GM18873 (cell line): Measurements from ENCODE around the gene ZNF43.
"Not testable (repeated sequence)": the region's sequence is repeated elsewhere in the genome, so short reads cannot be mapped to it uniquely, and the experiment has no call there.

Experiments
- ATAC-seq: cut with Tn5 transposase; IDR thresholded peaks from one replicate; pipeline ENCODE4 v1.9.1; 2021; ENCODE audit warnings: mild to moderate bottlenecking, moderate library complexity, moderate number of reproducible peaks; ENCODE audit not compliant: unreplicated experiment, low FRiP score

The ZNF43 gene

GRCh38 chr19:21835810-21836444, at the start of gene ZNF43:
TSS of gene ZNF43 (minus strand) at chr19:21836182. CDS start at chr19:21836038, 144 bp downstream.
- peak; percentile 95 for ATAC-seq

GRCh38 chr19:21885516-21885915, 49.5 kb upstream of the ZNF43 start:
- ATAC-seq = not testable (repeated sequence)

- not testable (repeated sequence) for ATAC-seq
These were observed 48.8 kb upstream of the ZNF43 start for GRCh38 chr19:21884786-21885185.

- ATAC-seq = no peak
These were observed 47.5 kb upstream of the ZNF43 start for GRCh38 chr19:21883516-21883915.

GRCh38 chr19:21880761-21881160, 44.8 kb upstream of the ZNF43 start:
- ATAC-seq = not testable (repeated sequence)

- no peak for ATAC-seq
These were observed 42.7 kb upstream of the ZNF43 start for GRCh38 chr19:21878646-21879045.

- ATAC-seq = no peak
These were observed 42.0 kb upstream of the ZNF43 start for GRCh38 chr19:21877976-21878375.

- ATAC-seq = not testable (repeated sequence)
These were observed 40.6 kb upstream of the ZNF43 start for GRCh38 chr19:21876608-21877007.

- ATAC-seq = no peak
These were observed 21.0 kb upstream of the ZNF43 start for GRCh38 chr19:21856773-21857514.

GRCh38 chr19:21851596-21852345, 15.8 kb upstream of the ZNF43 start:
- ATAC-seq = peak; percentile 90

GRCh38 chr19:21850656-21851255, 14.8 kb upstream of the ZNF43 start:
- ATAC-seq = no peak

GRCh38 chr19:21848706-21849105, 12.7 kb upstream of the ZNF43 start:
- ATAC-seq = no peak

- no peak for ATAC-seq
These were observed 7.1 kb upstream of the ZNF43 start for GRCh38 chr19:21843081-21843480.

GRCh38 chr19:21841488-21842097, 5.6 kb upstream of the ZNF43 start:
- no peak for ATAC-seq

GRCh38 chr19:21841081-21841480, 5.1 kb upstream of the ZNF43 start:
- ATAC-seq = no peak

GRCh38 chr19:21839976-21840375, 4.0 kb upstream of the ZNF43 start:
- ATAC-seq = no peak

- ATAC-seq = no peak
These were observed 2.7 kb upstream of the ZNF43 start for GRCh38 chr19:21838646-21839045.

- ATAC-seq = peak; percentile 7
These were observed 563 bp downstream of the ZNF43 start for GRCh38 chr19:21835429-21835809.

GRCh38 chr19:21833733-21834132, 2.2 kb downstream of the ZNF43 start:
- no peak for ATAC-seq

GRCh38 chr19:21824679-21825078, 11.3 kb downstream of the ZNF43 start:
- no peak for ATAC-seq
